Sigmoid colon (tissue), 7 donors: ENCODE results near the gene TBC1D10A. TPM values are rescaled to one million over a fixed set of nuclear protein-coding genes. Genes with fewer than 3 reads are reported as not detected.
A peak's percentile ranks its signal among the peaks of the same experiment; 100 is the strongest.

Experiments
- DNase-seq: peaks from one replicate; pipeline ENCODE4 v3.0.0-alpha.2; 2019
- H3K27ac ChIP-seq, 4 donors: fragments of 200-600 bp; sonication (generic); one replicate each; pipeline ENCODE4 v1.5.1; 2016 to 2019; ENCODE audit warnings: mild to moderate bottlenecking in 1 of 4
- H3K27me3 ChIP-seq, 3 donors: fragments of 200-600 bp; sonication (generic); one replicate each; pipeline ENCODE4 v1.5.1; 2019; ENCODE audit warnings: mild to moderate bottlenecking in 1 of 3
- H3K36me3 ChIP-seq, 4 donors: fragments of 200-600 bp; sonication (generic); one replicate each; pipeline ENCODE4 v1.5.1; 2016 to 2019
- H3K4me1 ChIP-seq, 4 donors: fragments of 200-600 bp; sonication (generic); one replicate each; pipeline ENCODE4 v1.5.1; 2017 to 2019
- H3K4me3 ChIP-seq, 4 donors: fragments of 200-600 bp; sonication (generic); one replicate each; pipeline ENCODE4 v1.5.1; 2017 to 2019; ENCODE audit warnings: mild to moderate bottlenecking in 2 of 4, moderate library complexity in 1 of 4
- H3K9me3 ChIP-seq, 4 donors: fragments of 200-600 bp in 3 of 4; sonication (generic) in 3 of 4; one replicate each; pipeline versions ENCODE4 v1.5.1 to v1.6.1; 2013 to 2019
- CTCF ChIP-seq, 4 experiments: fragments of 450-650 bp in 3 of 4; fragments of 200-600 bp in 1 of 4; IDR thresholded peaks; one replicate each; pipeline ENCODE4 v1.5.1; 2016 to 2019; ENCODE audit warnings: antibody characterized with exemption in 4 of 4, mild to moderate bottlenecking in 3 of 4, moderate library complexity in 2 of 4
- EP300 ChIP-seq, 4 donors: sonication (generic); formaldehyde crosslinking; IDR thresholded peaks; one replicate each; pipeline ENCODE4 v1.6.1; 2017; ENCODE audit warnings: antibody characterized with exemption in 4 of 4
- POLR2A ChIP-seq, 2 donors: fragments of 450-650 bp; IDR thresholded peaks; one replicate each; pipeline ENCODE4 v1.6.1; 2016; ENCODE audit warnings: antibody characterized with exemption in 2 of 2, mild to moderate bottlenecking in 2 of 2, moderate library complexity in 2 of 2
- POLR2AphosphoS5 ChIP-seq, 4 donors: sonication (generic); formaldehyde crosslinking; IDR thresholded peaks; one replicate each; pipeline ENCODE4 v1.6.1; 2017; ENCODE audit warnings: antibody characterized with exemption in 4 of 4
- WGBS, 2 donors: extraction: QIAGEN DNeasy Blood & Tissue Kit; methylation state at CpG; one replicate each; pipeline ENCODE4 v1.1.7; 2013; 5-methylcytosine and 5-hydroxymethylcytosine counted together
- intact Hi-C: fragments of 100-400 bp; cut with DNase I; formaldehyde crosslinking; loops from one replicate; pipeline ENCODE4 v1.15.1; 2023
- polyA plus RNA-seq, 3 donors: library from polyadenylated mRNA; stranded (reverse); fragments of 200-250 nt; gene quantifications; one replicate each; pipeline ENCODE4 v1.2.3, GENCODE V29; 2013
- total RNA-seq, 4 donors: library from RNA; depleted of rRNA; stranded (reverse); fragments of >200 nt; gene quantifications; one replicate each; pipeline ENCODE4 v1.1.0, GENCODE V29; 2016
- donor health status: healthy with polysubstance abuse.
- donor health status: Bipolar disorder and iron deficiency.
- donor health status: healthy.

TBC1D10A gene
- total and polyA plus RNA-seq, 7 donors, result 12.5 to 35.4 (median 29.1) TPM

- Histone ChIP-seq H3K4me1 (peaks cover under 1 to 97% (median 91%) of the 10 kb centered on the region in 4 donors), H3K27me3 (no peaks in the 10 kb centered on the region), H3K27ac (peak overlapping the region; percentile 82 to 89 (median 88)), H3K4me3 (no peak overlapping the region), H3K36me3 (peaks cover 0 to 4% (median 0%) of the 10 kb centered on the region in 4 donors), H3K9me3 (no peaks in the 10 kb centered on the region)
- intact Hi-C loops, result loop anchor here (2.0 kb wide), 1 partner anchor 19 kb away; no protein-coding TSS in a partner anchor
- TF ChIP-seq POLR2AphosphoS5 (IDR thresholded peaks at IDR 0.05) (peak in 3 of 4 donors; percentile 67 to 80 (median 77)), CTCF (IDR thresholded peaks at IDR 0.05) (no peak), POLR2A (IDR thresholded peaks at IDR 0.05) (no peak), EP300 (IDR thresholded peaks at IDR 0.05) (peak in 1 of 4 donors; percentile 59)
- 21 to 40% methylated on average over 7 of the region's 7 CpGs for WGBS, 2 donors
- peak; percentile 88 for DNase-seq
Observed at GRCh38 chr22:30309951-30310741, 16.6 kb downstream of the TBC1D10A start.

GRCh38 chr22:30308518-30309230 is 18.1 kb downstream of the TBC1D10A start:
- no peak for TF ChIP-seq POLR2A (IDR thresholded peaks at IDR 0.05)
- peak in 2 of 4 donors; percentile 46 to 48 for TF ChIP-seq POLR2AphosphoS5 (IDR thresholded peaks at IDR 0.05)
- no peak for TF ChIP-seq CTCF (IDR thresholded peaks at IDR 0.05)
- no peaks in the 10 kb centered on the region for H3K9me3 ChIP-seq
- H3K27me3 ChIP-seq, result no peaks in the 10 kb centered on the region
- H3K27ac ChIP-seq, result peak overlapping the region; percentile 82 to 89 (median 88)
- peaks cover 0 to 4% (median 0%) of the 10 kb centered on the region in 4 donors for H3K36me3 ChIP-seq
- H3K4me3 ChIP-seq, result no peak overlapping the region
- peak; percentile 85 for DNase-seq
- peaks cover 4 to 97% (median 95%) of the 10 kb centered on the region in 4 donors for H3K4me1 ChIP-seq
- 60 to 79% methylated on average over 5 of the region's 5 CpGs for WGBS, 2 donors
- intact Hi-C loops, result no loop called here

GRCh38 chr22:30308093-30308492 is 18.6 kb downstream of the TBC1D10A start:
- H3K36me3 ChIP-seq, result peaks cover 0 to 9% (median 0%) of the 10 kb centered on the region in 4 donors

GRCh38 chr22:30307041-30307574 is 19.6 kb downstream of the TBC1D10A start:
- 67 to 91% methylated on average over 4 of the region's 4 CpGs for WGBS, 2 donors
- H3K4me1 ChIP-seq, result peaks cover 4 to 100% (median 100%) of the 10 kb centered on the region in 4 donors
- intact Hi-C loops, result no loop called here

More at GRCh38 chr22:30308093-30308492, 18.6 kb downstream of the TBC1D10A start:
- TF ChIP-seq CTCF (IDR thresholded peaks at IDR 0.05) (no peak), EP300 (IDR thresholded peaks at IDR 0.05) (no peak), POLR2A (IDR thresholded peaks at IDR 0.05) (no peak), POLR2AphosphoS5 (IDR thresholded peaks at IDR 0.05) (no peak)
- Histone ChIP-seq H3K9me3 (no peaks in the 10 kb centered on the region), H3K4me3 (no peak overlapping the region), H3K4me1 (peaks cover 4 to 100% (median 100%) of the 10 kb centered on the region in 4 donors), H3K27me3 (no peaks in the 10 kb centered on the region), H3K27ac (peak overlapping the region; percentile 82 to 89 (median 88))
- 74 to 80% methylated on average over 2 of the region's 2 CpGs for WGBS, 2 donors
- intact Hi-C loops, result no loop called here
- DNase-seq, result no peak

More at GRCh38 chr22:30307041-30307574, 19.6 kb downstream of the TBC1D10A start:
- no peak for TF ChIP-seq CTCF (IDR thresholded peaks at IDR 0.05)
- no peak for TF ChIP-seq EP300 (IDR thresholded peaks at IDR 0.05)
- TF ChIP-seq POLR2A (IDR thresholded peaks at IDR 0.05), result no peak
- no peak for TF ChIP-seq POLR2AphosphoS5 (IDR thresholded peaks at IDR 0.05)
- H3K27ac ChIP-seq, result peak overlapping the region; percentile 82 to 89 (median 88)
- H3K36me3 ChIP-seq, result peaks cover 0 to 13% (median 0%) of the 10 kb centered on the region in 4 donors
- H3K27me3 ChIP-seq, result no peaks in the 10 kb centered on the region
- H3K4me3 ChIP-seq, result no peak overlapping the region
- no peak for DNase-seq
- H3K9me3 ChIP-seq, result no peaks in the 10 kb centered on the region
